OCI-M1 (cell line): ENCODE results near the gene PKNOX1.
"Not testable (repeated sequence)": the region's sequence is repeated elsewhere in the genome, so short reads cannot be mapped to it uniquely, and the experiment has no call there.

Source experiments
- DNase-seq: peaks from one replicate; lab custom pipeline; 2025; lab: John Stamatoyannopoulos, UW

The PKNOX1 gene

DNA sequence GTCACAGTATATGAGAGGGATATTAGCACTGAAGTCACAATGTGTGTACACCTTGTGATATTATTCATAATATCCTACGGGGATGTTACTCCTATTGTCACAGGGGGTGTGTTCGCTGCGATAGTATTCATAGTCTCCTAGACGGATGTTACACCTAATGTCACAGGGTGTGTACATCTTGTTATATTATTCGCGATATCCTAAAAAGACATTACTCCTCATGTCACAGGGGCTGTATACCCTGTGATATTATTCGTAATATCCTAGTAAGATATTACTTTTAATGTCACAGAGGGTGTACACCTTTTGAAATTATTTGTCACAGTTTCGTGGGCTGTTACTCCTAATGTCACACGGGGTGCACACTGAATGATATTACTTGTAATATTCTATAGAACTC is 23.2 kb upstream of the PKNOX1 start:
- DNase-seq: not testable (repeated sequence)

DNA sequence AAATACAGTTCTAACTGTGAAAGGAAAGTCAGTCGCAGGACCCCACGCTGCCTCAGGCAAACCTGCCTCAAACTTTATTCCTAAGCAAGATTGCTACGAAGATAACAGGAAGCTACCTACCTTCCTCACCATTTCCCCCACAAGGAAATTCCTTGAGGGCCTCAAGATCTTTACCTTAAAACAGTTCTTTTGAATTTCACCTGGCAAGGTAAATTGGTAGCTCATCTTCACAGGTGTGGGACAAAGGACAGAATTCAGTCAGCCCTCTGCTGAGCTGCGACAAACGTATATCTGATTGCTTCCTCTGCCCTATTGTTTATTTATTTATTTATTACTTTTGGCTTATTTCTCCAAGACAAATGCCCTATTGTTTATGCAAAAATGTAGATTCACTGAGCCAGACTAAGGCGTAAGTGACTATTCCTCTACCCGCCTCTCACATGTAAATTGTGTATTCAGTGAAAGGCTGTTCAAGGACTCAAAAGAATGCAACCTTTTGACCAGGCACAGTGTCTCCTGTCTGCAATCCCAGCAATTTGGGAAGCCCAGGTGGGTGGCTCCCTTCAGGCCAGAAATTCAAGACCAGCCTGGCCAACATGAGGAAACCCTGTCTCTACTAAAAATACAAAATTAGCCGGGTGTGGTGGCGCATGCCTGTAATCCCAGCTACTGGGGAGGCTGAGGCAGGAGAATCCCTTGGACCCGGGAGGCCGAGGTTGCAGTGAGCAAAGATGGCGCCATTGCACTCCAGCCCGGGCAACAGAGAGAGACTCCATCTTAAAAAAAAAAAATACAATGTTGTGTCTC is 17.3 kb upstream of the PKNOX1 start:
- no peak for DNase-seq

- DNase-seq: peak; percentile 40
Observed at GRCh38 chr21:42958122-42958521, 16.2 kb upstream of the PKNOX1 start.

GRCh38 chr21:42959728-42960127 is 14.6 kb upstream of the PKNOX1 start:
- no peak for DNase-seq

DNA sequence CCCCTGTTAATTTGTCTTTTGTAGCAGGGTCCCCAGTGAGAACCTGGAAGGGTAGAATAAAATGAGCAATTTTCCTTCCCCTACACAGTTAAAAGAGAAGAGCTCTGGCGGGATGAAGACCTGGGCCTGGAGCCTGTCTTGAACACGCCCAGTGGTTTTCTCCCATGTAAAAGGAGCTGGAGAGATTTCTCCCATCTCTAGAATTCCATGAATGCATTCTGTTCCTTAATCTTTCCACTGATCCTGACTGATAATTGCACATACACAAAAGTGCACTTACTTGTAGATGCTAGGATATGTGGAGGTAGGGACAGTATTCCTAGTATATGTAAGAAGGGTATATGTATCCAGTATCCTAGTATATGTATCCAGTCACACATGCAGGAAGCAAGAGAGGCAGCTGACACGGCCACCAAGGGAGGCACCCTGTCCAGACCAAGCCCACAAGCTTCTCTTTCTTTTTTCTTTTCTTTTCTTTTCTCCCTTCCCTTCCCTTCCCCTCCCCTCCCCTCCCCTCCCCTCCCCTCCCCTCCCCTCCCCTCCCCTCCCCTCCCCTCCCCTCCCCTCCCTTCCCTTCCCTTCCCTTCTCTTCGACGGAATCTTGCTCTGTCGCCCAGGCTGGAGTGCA is 11.9 kb upstream of the PKNOX1 start:
- DNase-seq: no peak

GRCh38 chr21:42964086-42964485 is 10.3 kb upstream of the PKNOX1 start:
- no peak for DNase-seq

DNA sequence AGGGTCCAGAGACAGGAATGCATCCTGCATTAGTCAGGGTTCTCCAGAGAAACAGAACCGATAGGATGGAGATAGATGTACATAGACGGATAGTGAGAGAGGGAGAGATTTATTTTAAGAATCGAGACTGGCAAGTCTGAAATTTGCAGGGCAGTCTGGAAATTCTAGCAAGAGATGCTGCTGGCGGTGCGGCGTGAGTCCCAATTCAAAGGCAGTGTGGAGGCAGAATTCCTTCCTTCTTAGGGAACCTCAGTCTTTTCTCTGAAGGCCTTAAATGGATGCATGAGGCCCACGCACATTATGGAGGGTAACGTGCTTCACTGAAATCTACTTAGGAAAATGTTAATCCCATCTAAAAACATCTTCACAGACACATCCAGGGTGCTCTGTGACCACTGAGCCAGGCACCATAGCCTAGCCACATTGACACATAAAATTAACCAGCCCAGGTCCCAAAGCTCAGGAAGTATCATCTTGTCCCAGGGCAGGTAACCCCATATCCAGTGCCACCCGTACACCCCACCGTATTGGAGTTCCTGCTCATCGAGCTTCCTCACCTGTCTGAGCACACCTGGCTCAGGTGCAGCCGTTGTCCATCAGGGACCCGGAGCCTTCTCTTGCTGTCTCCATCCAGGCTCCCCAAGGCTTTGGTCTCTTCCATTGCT is 9.7 kb upstream of the PKNOX1 start:
- DNase-seq: no peak

- DNase-seq: no peak
Observed at GRCh38 chr21:42965211-42965560, 9.2 kb upstream of the PKNOX1 start.

- not testable (repeated sequence) for DNase-seq
Observed at GRCh38 chr21:42967616-42968015, 6.7 kb upstream of the PKNOX1 start.

GRCh38 chr21:42969193-42969600 is 5.2 kb upstream of the PKNOX1 start:
- no peak for DNase-seq

DNA sequence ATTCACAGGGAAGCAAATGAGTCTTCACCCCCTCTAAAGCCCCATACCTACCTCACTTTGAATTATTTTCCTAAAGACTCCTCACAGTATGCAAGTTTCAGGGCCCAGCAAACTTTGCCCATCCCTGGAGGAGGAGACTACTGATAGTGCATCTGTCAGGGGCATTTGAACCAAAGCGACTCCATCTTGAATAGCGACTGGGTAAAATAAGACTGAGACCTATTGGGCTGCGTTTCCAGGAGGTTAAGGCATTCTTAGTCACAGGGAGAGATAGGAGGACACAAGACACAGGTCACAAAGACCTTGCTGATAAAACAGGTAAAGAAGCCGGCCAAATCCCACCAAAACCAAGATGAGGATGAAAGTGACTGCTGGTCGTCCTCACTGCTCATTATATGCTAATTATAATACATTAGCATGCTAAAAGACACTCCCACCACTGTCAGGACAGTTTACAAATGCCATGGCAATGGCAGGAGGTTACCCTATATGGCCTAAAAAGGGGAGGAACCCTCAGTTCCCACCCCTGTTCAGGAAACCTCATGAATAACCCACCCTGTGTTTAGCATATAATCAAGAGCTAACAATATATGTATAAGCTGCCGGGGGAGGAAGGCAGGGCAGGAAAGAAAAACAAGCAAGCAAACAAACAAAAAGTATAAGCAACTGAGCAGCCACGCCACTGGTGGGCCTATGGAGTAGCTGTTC is 3.3 kb upstream of the PKNOX1 start:
- DNase-seq: no peak

- DNase-seq: no peak
Observed at GRCh38 chr21:42971897-42972275, 2.5 kb upstream of the PKNOX1 start.

GRCh38 chr21:42973309-42973990 is 912 bp upstream of the PKNOX1 start:
- peak; percentile 65 for DNase-seq

- peak; percentile 93 for DNase-seq
Observed at GRCh38 chr21:42974832-42975820, 764 bp downstream of the PKNOX1 start.

DNA sequence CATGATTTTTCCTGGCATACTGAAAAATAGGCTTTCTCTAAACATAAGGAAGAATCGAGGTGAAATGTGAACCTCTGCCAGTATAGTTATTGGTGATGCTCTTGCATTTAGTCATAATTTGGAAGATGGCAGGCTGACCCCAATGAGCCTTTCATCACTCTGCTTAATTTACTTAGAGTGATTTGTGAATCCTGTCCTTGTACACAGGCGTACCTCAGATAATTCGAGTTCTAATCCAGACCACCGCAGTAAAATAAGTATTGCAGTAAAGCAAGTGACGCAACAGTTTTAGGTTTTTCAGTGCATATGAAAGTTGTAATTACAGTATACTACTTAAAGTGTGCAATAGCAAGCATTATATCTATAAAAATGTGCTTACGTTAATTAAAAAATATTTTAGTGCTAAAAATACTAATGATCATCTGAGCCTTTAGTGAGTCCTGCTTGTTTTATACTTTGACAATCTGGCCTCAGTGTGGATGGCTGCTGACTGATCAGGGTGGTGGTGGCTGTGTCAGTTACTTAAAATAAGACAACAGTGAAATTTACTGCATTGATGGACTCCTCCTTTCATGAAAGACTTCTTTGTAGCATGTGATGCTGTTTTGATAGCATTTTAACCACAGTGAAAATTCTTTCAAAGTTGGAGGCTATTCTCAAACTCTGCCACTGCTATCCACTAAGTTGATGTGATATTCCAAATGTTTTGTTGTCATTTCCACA is 1.7 kb downstream of the PKNOX1 start:
- peak; percentile 59 for DNase-seq

GRCh38 chr21:42980312-42981213 is 6.2 kb downstream of the PKNOX1 start:
- DNase-seq: peak; percentile 27

- DNase-seq: no peak
Observed at GRCh38 chr21:42981214-42981523, 6.8 kb downstream of the PKNOX1 start.

GRCh38 chr21:42981862-42982261 is 7.5 kb downstream of the PKNOX1 start:
- DNase-seq: no peak

GRCh38 chr21:42983103-42983502 is 8.7 kb downstream of the PKNOX1 start:
- no peak for DNase-seq
